ENCODE data around the gene C1QTNF7. TPM values are rescaled to one million over a fixed set of nuclear protein-coding genes. Genes with fewer than 3 reads are reported as not detected.

Gene C1QTNF7
- total RNA-seq, 1 experiment from 2014 or later = not detected

- no TSS peak for BruUV-seq (replicated peaks)
- ChIA-PET CTCF (no interaction called here), POLR2A (no interaction called here)
- H3K9me3 ChIP-seq (ENCODE audit: control insufficient read depth, insufficient read depth, low read depth, low read length) = no peaks in the 10 kb centered on the region
- H3K27me3 ChIP-seq (ENCODE audit: control insufficient read depth, insufficient read depth, low read length) = no peaks in the 10 kb centered on the region
- intact Hi-C loops (cut with micrococcal nuclease; ENCODE audit: unreplicated experiment) = no loop called here
- TF ChIP-seq CTCF (IDR thresholded peaks at IDR 0.05) = no peak
- no peak for TF ChIP-seq SIN3A (IDR thresholded peaks at IDR 0.05; ENCODE audit: borderline replicate concordance, insufficient read depth, low read depth, low read length)
- TF ChIP-seq REST (IDR thresholded peaks at IDR 0.05; ENCODE audit: insufficient read depth in 1 of 2, low read depth in 2 of 2, low read length in 1 of 2) = no peak
- no peak for TF ChIP-seq POLR2AphosphoS5 (IDR thresholded peaks at IDR 0.05; ENCODE audit: low read depth, low read length)
- TF ChIP-seq TCF7L2 (IDR thresholded peaks at IDR 0.05; ENCODE audit: low read depth, low read length) = no peak
- H3K27ac ChIP-seq (ENCODE audit: low read length) = no peak overlapping the region
- no peaks in the 10 kb centered on the region for H3K4me1 ChIP-seq (ENCODE audit: control insufficient read depth, insufficient read depth, low read length)
- no peak overlapping the region for H3K4me3 ChIP-seq (ENCODE audit: low read depth in 2 of 2, low read length in 2 of 2)
- ATAC-seq (no peak), DNase-seq (ENCODE audit: low read depth, low spot score) (no peak)
- in situ Hi-C loops (cut with HindIII; ENCODE audit: low pct_unique_long_range_greater_than_20kb, low sequenced_read_pairs) = no loop called here
- no peaks in the 10 kb centered on the region for H3K36me3 ChIP-seq (ENCODE audit: control insufficient read depth, insufficient read depth, low read length)
Observed at GRCh38 chr4:15495621-15496020, 67.8 kb downstream of the C1QTNF7 start.

Other genes starting within 250 kb of the C1QTNF7 start
- gene CC2D2A, start 41.8 kb downstream of the C1QTNF7 start, total RNA-seq (2021; ENCODE audit: unreplicated experiment) = 3.6 TPM
- gene FBXL5, start 227.3 kb downstream of the C1QTNF7 start, total RNA-seq (2021; ENCODE audit: unreplicated experiment) = 20.2 TPM